Hepatocyte (in vitro differentiated cells): Measurements from ENCODE around the gene BPI. TPM values are rescaled to one million over a fixed set of nuclear protein-coding genes. Genes with fewer than 3 reads are reported as not detected.

ENCODE experiments used
- DNase-seq: peaks from one replicate; pipeline ENCODE4 v3.0.0-alpha.2; 2016; ENCODE audit warnings: low spot score
- H2AFZ ChIP-seq: fragments of 200-600 bp; sonication (generic); 2 replicates; pipeline ENCODE4 v1.6.0; 2016; ENCODE audit warnings: antibody characterized with exemption, mild to moderate bottlenecking
- H3K27ac ChIP-seq: fragments of 200-600 bp; sonication (generic); 2 replicates; pipeline ENCODE4 v1.5.1; 2016; ENCODE audit warnings: mild to moderate bottlenecking
- H3K27me3 ChIP-seq: fragments of 200-600 bp; sonication (generic); 2 replicates; pipeline ENCODE4 v1.6.1; 2016
- H3K36me3 ChIP-seq: fragments of 200-600 bp; sonication (generic); replicated peaks from 2 replicates; pipeline ENCODE4 v1.5.1; 2016; ENCODE audit warnings: low read depth; ENCODE audit not compliant: insufficient read depth
- H3K4me1 ChIP-seq: fragments of 200-600 bp; sonication (generic); 2 replicates; pipeline ENCODE4 v1.5.1; 2016; ENCODE audit warnings: mild to moderate bottlenecking, moderate library complexity; ENCODE audit not compliant: insufficient read depth
- H3K4me2 ChIP-seq: fragments of 200-600 bp; sonication (generic); 2 replicates; pipeline ENCODE4 v1.6.0; 2016
- H3K4me3 ChIP-seq: fragments of 200-600 bp; sonication (generic); 2 replicates; pipeline ENCODE4 v1.5.1; 2016; ENCODE audit warnings: mild to moderate bottlenecking
- H3K79me2 ChIP-seq: fragments of 200-600 bp; sonication (generic); 2 replicates; pipeline ENCODE4 v1.6.0; 2017; ENCODE audit warnings: mild to moderate bottlenecking
- H3K9me2 ChIP-seq: fragments of 200-600 bp; sonication (generic); replicated peaks from 2 replicates; pipeline ENCODE4 v1.6.0; 2017; ENCODE audit warnings: mild to moderate bottlenecking; ENCODE audit not compliant: insufficient read depth
- H3K9me3 ChIP-seq: fragments of 200-600 bp; sonication (generic); 2 replicates; pipeline ENCODE4 v1.5.1; 2016; ENCODE audit warnings: low read depth, mild to moderate bottlenecking
- H4K20me1 ChIP-seq: fragments of 200-600 bp; sonication (generic); 2 replicates; pipeline ENCODE4 v1.6.0; 2016; ENCODE audit warnings: mild to moderate bottlenecking; ENCODE audit not compliant: insufficient read depth, poor library complexity, severe bottlenecking
- EZH2 ChIP-seq: fragments of 200-600 bp; sonication (generic); IDR thresholded peaks from 2 replicates; pipeline ENCODE4 v1.6.1; 2016; ENCODE audit warnings: antibody characterized with exemption, mild to moderate bottlenecking, borderline replicate concordance
- EZH2phosphoT487 ChIP-seq: fragments of 200-600 bp; sonication (generic); IDR thresholded peaks from one replicate; pipeline ENCODE4 v1.6.1; 2018; ENCODE audit warnings: antibody characterized with exemption, mild to moderate bottlenecking, low read depth, moderate library complexity; ENCODE audit not compliant: unreplicated experiment, severe bottlenecking
- WGBS: methylation state at CpG from one replicate; pipeline ENCODE4 v1.1.6; 2016; ENCODE audit warnings: low lambda C conversion rate; ENCODE audit errors: missing lambda C conversion rate; 5-methylcytosine and 5-hydroxymethylcytosine counted together
- polyA plus RNA-seq: library from polyadenylated mRNA; unstranded; fragments of >200 nt; fragmentation: Nextera tagmentation; extraction: Ambion mirVana; gene quantifications from 2 replicates; pipeline ENCODE4 v1.2.1, GENCODE V29; 2016
- total RNA-seq: library from RNA; depleted of rRNA; stranded (reverse); fragments of >200 nt; gene quantifications from 2 replicates; pipeline ENCODE4 v1.2.3, GENCODE V29; 2014
- TF ChIP-seq, protein P1 (sequence below): fragments of 200-600 bp; sonication (generic); IDR thresholded peaks from 2 replicates; pipeline ENCODE4 v1.5.1; 2016; ENCODE audit warnings: antibody characterized with exemption, mild to moderate bottlenecking; ENCODE audit not compliant: poor library complexity

Gene BPI
- total and polyA plus RNA-seq, 2 experiments from 2014 or later: 0.63 to 0.66 TPM

DNA sequence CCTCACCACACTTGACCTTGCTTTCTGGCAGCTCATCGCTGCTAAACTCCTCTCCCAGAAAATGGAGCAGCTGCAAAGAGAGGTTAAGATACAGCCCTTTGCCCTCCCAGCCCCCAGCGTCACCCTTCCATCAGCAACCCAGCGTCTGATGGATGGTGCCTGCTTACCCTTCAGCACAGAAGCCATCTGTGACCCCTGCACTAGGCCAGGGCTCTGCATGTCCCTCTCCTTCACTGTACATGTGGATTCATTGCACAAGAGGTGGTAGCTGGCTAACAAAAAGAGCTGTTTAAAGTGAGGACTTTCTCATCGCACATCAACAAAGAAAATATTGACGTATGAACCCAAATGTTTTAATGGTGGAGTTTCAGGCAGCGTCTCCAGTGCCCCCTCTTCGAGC is 54.6 kb downstream of the BPI start:
- TF ChIP-seq EZH2phosphoT487 (no peak), EZH2 (no peak)
- TF ChIP-seq, protein P1, sequence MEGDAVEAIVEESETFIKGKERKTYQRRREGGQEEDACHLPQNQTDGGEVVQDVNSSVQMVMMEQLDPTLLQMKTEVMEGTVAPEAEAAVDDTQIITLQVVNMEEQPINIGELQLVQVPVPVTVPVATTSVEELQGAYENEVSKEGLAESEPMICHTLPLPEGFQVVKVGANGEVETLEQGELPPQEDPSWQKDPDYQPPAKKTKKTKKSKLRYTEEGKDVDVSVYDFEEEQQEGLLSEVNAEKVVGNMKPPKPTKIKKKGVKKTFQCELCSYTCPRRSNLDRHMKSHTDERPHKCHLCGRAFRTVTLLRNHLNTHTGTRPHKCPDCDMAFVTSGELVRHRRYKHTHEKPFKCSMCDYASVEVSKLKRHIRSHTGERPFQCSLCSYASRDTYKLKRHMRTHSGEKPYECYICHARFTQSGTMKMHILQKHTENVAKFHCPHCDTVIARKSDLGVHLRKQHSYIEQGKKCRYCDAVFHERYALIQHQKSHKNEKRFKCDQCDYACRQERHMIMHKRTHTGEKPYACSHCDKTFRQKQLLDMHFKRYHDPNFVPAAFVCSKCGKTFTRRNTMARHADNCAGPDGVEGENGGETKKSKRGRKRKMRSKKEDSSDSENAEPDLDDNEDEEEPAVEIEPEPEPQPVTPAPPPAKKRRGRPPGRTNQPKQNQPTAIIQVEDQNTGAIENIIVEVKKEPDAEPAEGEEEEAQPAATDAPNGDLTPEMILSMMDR: no peak
- H3K4me1 ChIP-seq: no peaks in the 10 kb centered on the region
- H3K4me2 ChIP-seq: no peak overlapping the region
- no peak overlapping the region for H3K4me3 ChIP-seq
- no peaks in the 10 kb centered on the region for H3K36me3 ChIP-seq
- H4K20me1 ChIP-seq: no peaks in the 10 kb centered on the region
- no peaks in the 10 kb centered on the region for H3K27me3 ChIP-seq
- 89% methylated on average over 7 of the region's 7 CpGs for WGBS
- DNase-seq: no peak
- no peak overlapping the region for H2AFZ ChIP-seq
- H3K27ac ChIP-seq: no peak overlapping the region
- no peaks in the 10 kb centered on the region for H3K9me2 ChIP-seq
- H3K9me3 ChIP-seq: no peaks in the 10 kb centered on the region
- no peaks in the 10 kb centered on the region for H3K79me2 ChIP-seq

DNA sequence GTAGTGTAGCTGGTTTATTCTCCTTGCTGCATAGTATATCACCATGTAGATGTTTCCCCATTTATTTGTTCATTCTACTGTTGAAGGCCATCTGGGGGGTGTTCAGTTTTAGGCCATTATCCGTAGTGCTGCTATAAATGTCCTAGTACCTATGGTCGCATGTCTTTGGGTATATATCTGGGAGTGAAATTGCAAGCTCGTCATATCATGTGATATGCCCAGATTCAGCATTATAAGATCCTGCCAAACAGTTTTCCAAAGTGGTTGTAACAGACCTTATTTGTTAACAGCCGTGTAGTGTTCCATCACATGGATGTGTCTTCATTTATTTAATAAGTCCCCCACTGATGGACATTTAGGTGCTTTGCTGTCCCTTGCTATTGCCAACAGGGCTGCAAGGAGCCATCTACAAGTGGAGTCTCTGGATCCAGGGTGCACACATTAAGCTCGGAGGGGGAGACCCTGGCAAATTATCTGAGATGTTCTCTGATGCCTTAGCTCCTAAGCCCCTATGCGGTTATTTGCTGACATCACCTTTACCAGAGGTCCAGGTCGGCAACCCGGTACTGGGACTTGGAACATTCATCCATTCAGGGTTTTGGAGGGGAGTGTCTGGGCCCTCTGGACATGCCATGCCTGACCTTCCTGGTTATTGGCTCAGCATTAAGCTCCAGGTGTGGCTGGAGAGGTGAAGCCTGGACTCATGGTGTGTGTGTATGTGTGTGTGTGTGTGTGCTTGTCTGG is 59.2 kb downstream of the BPI start:
- WGBS: 93% methylated on average over 8 of the region's 8 CpGs
- Histone ChIP-seq H2AFZ (no peak overlapping the region), H3K4me2 (no peak overlapping the region), H3K36me3 (no peaks in the 10 kb centered on the region), H3K9me3 (no peaks in the 10 kb centered on the region), H3K27me3 (no peaks in the 10 kb centered on the region), H4K20me1 (no peaks in the 10 kb centered on the region), H3K9me2 (no peaks in the 10 kb centered on the region), H3K4me3 (no peak overlapping the region), H3K4me1 (no peaks in the 10 kb centered on the region), H3K27ac (no peak overlapping the region), H3K79me2 (no peaks in the 10 kb centered on the region)
- DNase-seq: no peak
- TF ChIP-seq EZH2 (no peak), EZH2phosphoT487 (no peak)
- TF ChIP-seq, protein P1: no peak

DNA sequence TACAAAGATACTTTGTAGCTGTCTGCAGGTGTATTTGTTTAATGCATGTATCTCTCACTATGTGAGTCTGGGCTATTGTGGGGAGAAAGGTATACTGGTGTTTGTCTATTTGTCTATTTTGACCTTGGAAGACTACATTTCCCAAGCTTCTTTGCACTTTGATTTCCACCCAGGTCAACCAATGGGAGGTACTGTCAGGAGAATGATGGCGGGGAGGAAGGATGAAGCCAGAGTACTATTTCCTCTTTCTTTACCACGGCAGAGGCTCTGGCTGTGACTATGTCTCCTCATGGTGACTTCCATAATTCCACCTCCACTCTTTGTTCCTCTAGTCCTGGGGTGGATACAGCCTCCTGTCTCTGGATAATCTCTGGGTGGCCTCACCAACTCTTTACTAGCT is 65.4 kb downstream of the BPI start:
- TF ChIP-seq, protein P1: no peak
- TF ChIP-seq EZH2 (no peak), EZH2phosphoT487 (no peak)
- Histone ChIP-seq H3K4me1 (peaks cover 7% of the 10 kb centered on the region), H4K20me1 (no peaks in the 10 kb centered on the region), H3K9me2 (no peaks in the 10 kb centered on the region), H3K9me3 (no peaks in the 10 kb centered on the region), H3K4me2 (peak overlapping the region; percentile 46), H3K27me3 (no peaks in the 10 kb centered on the region), H3K27ac (no peak overlapping the region), H3K4me3 (no peak overlapping the region), H3K79me2 (no peaks in the 10 kb centered on the region), H3K36me3 (no peaks in the 10 kb centered on the region), H2AFZ (peak overlapping the region; percentile 22)
- no peak for DNase-seq
- WGBS: 40% methylated on average over 2 of the region's 2 CpGs
